ENCODE data around the gene ARMC12.

The ARMC12 gene

GRCh38 chr6:35703554-35703953, 33.3 kb upstream of the ARMC12 start:
- TF ChIP-seq CTCF (IDR thresholded peaks at IDR 0.05): no peak

GRCh38 chr6:35706468-35706867, 30.4 kb upstream of the ARMC12 start:
- no peak for TF ChIP-seq CTCF (IDR thresholded peaks at IDR 0.05)

GRCh38 chr6:35707714-35708407, 29.0 kb upstream of the ARMC12 start:
- TF ChIP-seq CTCF (IDR thresholded peaks at IDR 0.05): no peak

DNA sequence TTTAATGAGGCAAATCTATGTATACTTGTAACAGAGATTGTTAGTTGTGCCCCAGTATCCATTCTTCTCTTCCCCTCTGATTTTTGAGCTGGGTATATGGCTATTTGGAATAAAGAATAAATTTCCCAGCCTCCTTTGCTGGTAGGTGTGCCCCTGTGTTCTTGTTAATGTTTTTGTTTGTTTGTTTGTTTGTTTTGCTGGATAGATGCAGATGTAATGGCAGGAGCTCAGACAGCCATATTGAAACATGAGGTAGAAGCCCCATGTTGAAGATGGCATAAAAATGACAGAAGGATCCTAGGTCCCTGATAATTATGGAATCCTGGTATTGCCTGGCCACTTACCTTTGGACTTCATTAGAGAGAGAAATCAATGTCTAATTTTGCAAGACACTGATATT, 28.2 kb upstream of the ARMC12 start:
- TF ChIP-seq CTCF (IDR thresholded peaks at IDR 0.05): no peak

GRCh38 chr6:35710241-35710847, 26.5 kb upstream of the ARMC12 start:
- TF ChIP-seq CTCF (IDR thresholded peaks at IDR 0.05): no peak

DNA sequence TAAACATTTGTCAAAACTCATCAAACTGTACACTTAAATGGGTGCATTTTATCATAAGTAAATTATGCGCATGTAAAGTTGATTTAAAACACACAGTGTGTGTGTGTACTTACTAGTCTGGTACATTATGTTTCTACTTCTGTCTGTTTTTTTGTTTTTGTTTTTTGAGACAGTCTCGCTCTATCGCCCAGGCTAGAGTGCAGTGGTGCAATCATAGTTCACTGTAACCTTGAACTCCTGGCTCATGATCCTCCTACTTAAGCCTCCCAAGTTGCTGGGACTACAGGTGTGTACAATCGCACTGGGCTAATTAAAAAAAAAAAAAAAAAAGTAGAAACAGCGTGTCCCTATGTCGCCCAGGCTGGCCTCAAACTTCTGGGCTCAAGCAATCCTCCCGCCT, 25.1 kb upstream of the ARMC12 start:
- no peak for TF ChIP-seq CTCF (IDR thresholded peaks at IDR 0.05)

DNA sequence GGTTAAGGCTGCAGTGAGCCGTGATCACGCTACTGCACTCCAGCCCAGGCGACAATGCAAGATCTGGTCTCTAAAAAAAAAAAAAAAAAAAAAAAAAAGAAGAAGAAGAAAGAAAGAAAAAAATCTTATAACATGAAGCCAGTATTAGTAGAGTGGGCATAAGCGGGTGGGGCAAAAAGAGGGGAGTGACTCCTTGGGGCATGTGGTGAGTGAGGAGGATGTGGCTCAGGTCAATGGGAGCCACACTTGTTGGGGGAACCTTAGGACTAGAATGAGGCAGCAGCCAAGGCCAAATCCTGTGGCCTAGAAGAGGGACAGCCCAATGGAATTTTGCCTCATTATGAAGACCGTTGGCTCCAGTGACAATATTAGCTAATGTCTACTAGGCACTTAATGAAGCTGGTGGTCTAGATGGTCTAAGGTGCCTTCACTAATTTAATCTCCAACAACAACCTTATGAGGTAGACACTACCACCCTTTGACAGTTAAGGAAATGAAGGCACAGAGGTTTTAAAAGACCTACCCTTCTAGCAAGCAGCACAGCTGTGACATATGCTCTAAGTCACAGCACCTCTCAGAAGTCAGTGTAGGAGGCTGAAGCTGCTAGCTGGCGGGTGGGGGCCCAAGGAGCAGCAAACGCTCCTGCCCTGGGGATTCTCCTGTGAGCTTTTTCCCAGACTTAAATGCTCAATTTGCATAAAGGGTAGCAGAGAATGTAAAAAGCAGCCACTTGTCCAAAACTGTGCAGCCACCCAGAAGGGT, 23.6 kb upstream of the ARMC12 start:
- TF ChIP-seq CTCF (IDR thresholded peaks at IDR 0.05): no peak

Measured in LNCAP (cell line).